PFSK-1 (cell line): ENCODE measurements around the gene MBD4.

Source experiments
- FOXP2 ChIP-seq: optimal IDR thresholded peaks from 2 replicates; pipeline ENCODE3; 2011; ENCODE audit warnings: borderline replicate concordance, control low read depth, inconsistent platforms; ENCODE audit not compliant: insufficient read depth; ENCODE audit errors: extremely low read length, extremely low read depth
- POLR2AphosphoS5 ChIP-seq: IDR thresholded peaks from 2 replicates; pipeline ENCODE4 v1.6.1; 2012; ENCODE audit warnings: low read depth, mild to moderate bottlenecking, control low read depth, low read length, moderate library complexity
- REST ChIP-seq, 2 experiments: IDR thresholded peaks; 2 replicates each; pipeline versions ENCODE4 v1.6.1 to v1.8.0; 2011 to 2012; ENCODE audit warnings: low read depth in 2 of 2, low read length in 2 of 2, control low read depth in 1 of 2, inconsistent platforms in 1 of 2, mild to moderate bottlenecking in 1 of 2, moderate library complexity in 1 of 2; ENCODE audit not compliant: insufficient read depth in 1 of 2
- SIN3A ChIP-seq: IDR thresholded peaks from 2 replicates; pipeline ENCODE4 v1.6.1; 2012; ENCODE audit warnings: mild to moderate bottlenecking, low read length, moderate library complexity, borderline replicate concordance; ENCODE audit not compliant: insufficient read depth
- TAF1 ChIP-seq: IDR thresholded peaks from 2 replicates; pipeline ENCODE4 v1.6.1; 2012; ENCODE audit warnings: low read length, control low read depth, borderline replicate concordance; ENCODE audit not compliant: insufficient read depth

Gene MBD4

GRCh38 chr3:129442947-129443346 lies 3.2 kb upstream of the MBD4 start:
- TF ChIP-seq POLR2AphosphoS5, result no peak
- no peak for TF ChIP-seq SIN3A
- TF ChIP-seq TAF1, result no peak
- TF ChIP-seq FOXP2, result no peak
- TF ChIP-seq REST (IDR thresholded peaks at IDR 0.05; ENCODE audit: insufficient read depth in 1 of 2, low read depth in 2 of 2, low read length in 2 of 2), result no peak

- TF ChIP-seq REST (IDR thresholded peaks at IDR 0.05; ENCODE audit: insufficient read depth in 1 of 2, low read depth in 2 of 2, low read length in 2 of 2), result no peak
- TF ChIP-seq FOXP2, result no peak
- no peak for TF ChIP-seq POLR2AphosphoS5
- TF ChIP-seq TAF1, result no peak
- no peak for TF ChIP-seq SIN3A
Observed at GRCh38 chr3:129442486-129442885, 2.7 kb upstream of the MBD4 start.

GRCh38 chr3:129441782-129442181 lies 2.0 kb upstream of the MBD4 start:
- TF ChIP-seq FOXP2 (no peak), POLR2AphosphoS5 (no peak), TAF1 (no peak), SIN3A (no peak), REST (IDR thresholded peaks at IDR 0.05; ENCODE audit: insufficient read depth in 1 of 2, low read depth in 2 of 2, low read length in 2 of 2) (no peak)

- TF ChIP-seq TAF1, result no peak
- no peak for TF ChIP-seq REST (IDR thresholded peaks at IDR 0.05; ENCODE audit: insufficient read depth in 1 of 2, low read depth in 2 of 2, low read length in 2 of 2)
- TF ChIP-seq SIN3A, result no peak
- TF ChIP-seq FOXP2, result no peak
- no peak for TF ChIP-seq POLR2AphosphoS5
Observed at GRCh38 chr3:129441215-129441614, 1.5 kb upstream of the MBD4 start.

- TF ChIP-seq POLR2AphosphoS5 (no peak), REST (IDR thresholded peaks at IDR 0.05; ENCODE audit: insufficient read depth in 1 of 2, low read depth in 2 of 2, low read length in 2 of 2) (no peak), FOXP2 (no peak), SIN3A (no peak; the same call in 1 of the 2 replicates), TAF1 (no peak)
Observed at GRCh38 chr3:129440618-129441190, 956 bp upstream of the MBD4 start.
